ENCODE results near the gene GRIK4.

GRIK4 gene

DNA sequence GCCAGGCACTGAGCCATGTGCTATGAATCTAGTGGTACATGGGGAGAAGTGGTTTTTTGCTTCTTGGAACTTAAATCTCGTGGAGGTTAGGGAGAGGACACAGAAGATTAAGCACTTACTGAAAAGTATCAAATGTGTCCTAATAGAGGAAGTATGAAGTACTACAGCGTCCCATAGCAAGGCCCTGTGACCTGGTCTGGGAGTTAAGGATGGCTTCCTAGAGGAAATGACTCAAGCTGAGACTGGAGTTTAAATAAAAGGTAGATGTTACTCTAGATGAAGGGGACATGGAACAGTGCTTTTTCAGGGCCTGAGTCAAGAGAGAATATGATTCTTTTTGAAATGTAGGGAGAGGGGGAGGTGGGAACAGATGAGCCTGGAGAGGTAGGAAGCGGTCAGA is 202.9 kb downstream of the GRIK4 start:
- no peak for DNase-seq

DNA sequence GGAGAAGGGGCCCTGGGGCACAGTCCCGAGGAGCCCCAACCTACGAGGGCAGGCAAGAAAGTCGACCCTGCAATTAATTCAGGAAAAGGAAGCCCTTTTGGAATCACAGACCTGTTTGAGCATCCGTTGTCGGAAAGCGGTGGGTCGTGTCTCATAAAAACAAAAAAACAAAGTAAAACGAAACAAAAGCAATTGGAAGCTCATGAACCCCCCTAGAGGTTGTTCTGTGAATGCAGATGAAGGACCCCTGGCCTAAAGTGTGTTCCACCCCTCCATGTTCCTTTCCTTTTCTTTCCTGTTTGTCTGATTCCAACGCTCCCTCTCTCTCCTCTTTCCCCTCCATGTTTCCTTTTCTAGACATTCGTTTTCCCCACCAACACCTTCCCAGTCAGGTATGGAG is 203.7 kb downstream of the GRIK4 start:
- no peak for DNase-seq

DNA sequence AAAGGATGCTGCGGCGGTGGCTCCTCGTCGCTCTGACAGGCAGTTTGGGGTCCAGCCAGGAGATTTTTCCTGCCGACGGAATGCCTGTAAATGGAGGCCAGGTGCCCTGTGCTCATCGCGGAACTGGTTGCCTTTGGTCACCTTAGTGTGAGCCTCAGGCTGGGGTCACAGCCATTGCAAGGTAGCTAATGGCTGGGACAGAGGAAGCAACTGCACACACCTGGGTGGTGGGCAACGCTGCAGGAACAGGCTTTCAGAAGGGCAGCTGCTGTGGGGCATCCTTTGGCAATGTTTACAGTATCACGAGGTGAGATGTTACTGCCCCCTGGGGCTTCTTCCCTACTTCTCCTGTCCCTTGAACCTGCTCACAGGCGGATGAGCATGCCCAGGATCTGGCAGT is 205.5 kb downstream of the GRIK4 start:
- DNase-seq = no peak

DNA sequence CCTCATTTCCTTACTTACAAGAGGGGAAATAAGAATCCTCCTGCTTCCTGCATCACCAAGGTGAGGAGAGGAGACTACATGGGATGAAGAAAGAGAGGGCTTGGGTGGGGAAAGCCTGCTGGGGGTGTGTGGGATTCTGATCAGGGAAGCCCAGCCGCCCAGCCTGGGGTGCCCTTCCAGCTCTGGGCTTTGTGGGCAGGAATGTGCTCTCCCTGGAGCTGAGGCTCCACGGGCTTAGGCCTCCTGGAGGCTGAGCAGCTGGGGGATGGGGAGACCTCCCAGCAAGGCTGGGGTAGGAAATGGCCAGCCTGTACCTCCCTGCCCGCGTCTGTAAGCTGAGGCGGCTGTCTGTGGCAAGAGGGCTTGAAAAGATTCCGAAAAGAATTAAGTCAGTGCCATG is 206.1 kb downstream of the GRIK4 start:
- DNase-seq = no peak

DNA sequence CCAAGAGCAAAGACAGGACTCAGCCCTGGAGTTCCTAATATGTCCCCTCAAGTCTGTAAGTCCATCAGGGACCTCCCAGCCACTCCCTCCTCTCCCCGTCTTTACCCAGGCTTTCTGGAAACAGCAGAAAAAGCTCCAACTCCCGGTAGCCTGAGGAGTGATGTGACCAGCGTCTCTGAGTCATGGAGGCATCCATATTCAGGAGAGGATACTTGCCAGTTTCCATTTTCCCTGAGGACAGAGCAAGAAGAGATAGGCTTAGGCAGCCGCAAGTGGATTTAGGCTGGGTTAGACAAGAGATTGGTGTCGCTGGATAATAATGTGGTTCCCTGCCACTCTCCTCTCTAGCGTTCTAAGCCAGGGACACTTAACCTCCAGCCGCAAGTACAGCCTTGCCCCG is 206.6 kb downstream of the GRIK4 start:
- no peak for DNase-seq

DNA sequence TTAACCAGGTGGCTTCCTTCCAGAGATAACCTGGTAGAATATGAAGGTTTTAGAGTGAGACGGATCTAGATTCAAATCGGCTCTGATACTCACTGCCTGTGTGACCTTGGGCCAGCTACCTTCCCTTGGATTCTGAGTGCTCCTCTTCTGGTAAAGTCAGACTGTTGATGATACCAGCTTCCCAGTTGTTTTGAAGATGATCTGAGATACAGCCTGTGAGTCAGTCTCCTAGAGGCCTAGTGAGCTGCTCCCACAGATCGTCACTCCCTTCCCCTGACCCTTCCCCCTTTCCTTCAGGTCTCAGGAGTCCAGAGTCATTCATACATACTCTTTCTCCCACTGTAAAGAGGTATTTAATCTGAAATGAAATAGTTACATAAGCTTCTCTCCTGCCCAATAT is 207.8 kb downstream of the GRIK4 start:
- DNase-seq = no peak

DNA sequence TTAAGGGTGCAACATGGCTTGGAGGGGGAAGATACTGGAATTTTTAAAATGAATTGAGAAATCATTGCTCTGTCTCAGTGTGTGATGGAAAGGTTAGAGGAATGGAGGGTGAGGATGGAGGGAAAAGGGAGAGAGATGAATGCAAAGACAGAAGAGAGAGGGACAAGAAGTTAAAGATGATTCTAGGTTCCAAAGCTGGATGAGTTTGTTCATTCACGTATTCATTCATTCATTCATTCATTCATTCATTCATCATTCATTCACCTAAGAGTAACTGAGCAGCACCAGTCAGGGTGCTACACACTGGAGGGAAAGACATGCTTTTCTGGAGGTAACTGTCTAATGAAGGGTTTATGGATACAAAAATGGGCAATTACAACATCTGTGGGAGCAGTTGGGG is 209.2 kb downstream of the GRIK4 start:
- no peak for DNase-seq

DNA sequence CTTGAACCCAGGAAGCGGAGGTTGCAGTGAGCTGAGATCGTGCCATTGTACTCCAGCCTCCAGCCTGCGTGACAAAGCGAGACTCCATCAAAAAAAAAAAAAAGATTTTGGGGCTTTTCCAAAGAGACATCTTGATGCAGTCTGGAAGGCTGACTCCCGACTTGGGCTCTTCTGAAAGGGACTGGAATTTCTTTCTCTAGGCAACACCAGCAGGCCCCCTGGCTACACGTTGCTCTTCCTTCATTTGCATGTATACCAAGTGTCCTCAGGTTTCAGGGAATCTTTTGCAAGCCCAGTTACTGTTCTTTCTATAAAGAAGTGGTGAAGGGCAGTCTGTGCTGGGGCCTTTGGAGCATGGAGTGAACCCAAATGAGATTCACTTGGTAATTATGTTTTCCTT is 211.0 kb downstream of the GRIK4 start:
- DNase-seq = no peak

DNA sequence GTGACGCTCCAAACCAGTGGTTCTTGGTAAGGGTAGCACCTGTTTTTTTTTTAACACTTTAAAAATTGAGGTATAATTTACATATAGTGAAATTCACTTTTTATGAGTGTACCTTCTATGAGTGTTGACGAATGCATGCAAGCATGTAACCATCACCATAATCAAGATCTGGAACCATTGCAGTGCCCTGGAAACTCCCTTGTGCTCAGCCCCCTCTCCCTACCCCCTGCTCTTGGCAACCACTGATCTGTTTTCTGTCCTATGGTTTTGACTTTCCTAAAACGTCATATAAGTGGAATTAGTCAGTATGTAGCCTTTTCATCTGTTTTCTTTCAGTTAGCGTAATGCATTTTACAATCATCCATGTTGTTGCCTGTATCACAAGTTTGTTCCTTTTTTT is 212.2 kb downstream of the GRIK4 start:
- no peak for DNase-seq

DNA sequence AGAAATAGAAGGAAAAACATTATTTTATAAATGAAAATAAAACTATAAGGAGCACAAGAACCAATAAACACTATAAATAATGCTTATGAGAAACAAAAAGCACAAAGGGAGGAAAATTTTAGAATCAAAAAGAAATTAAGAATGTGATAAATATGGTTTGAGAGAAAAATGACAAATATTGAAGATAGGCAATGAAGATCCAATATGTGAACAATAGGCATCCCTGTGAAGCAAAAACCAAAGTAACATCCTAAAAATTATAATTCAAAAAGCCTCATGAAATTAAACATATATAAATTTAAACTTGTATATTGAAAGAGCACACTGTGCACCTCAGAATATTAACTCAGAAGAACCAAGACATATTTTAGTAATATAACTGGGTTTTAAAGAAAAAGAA is 216.2 kb downstream of the GRIK4 start:
- no peak for DNase-seq

DNA sequence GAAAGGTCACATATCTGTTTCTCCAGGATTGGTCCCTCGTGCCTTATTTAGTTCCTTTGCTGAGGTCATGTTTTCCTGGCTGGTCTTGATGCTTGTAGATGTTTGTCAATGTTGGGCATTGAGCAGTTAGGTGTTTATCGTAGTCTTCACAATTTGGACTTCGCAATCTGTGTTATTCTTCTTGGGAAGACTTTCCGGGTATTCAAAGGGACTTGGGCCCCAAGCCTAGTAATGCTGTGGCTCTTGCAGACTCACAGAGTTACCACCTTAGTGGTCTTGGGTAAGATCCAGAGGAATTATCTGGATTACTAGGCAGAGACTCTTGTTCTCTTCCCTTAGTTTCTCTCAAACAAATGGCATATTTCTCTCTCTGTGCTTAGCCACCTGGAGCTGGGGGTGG is 223.5 kb downstream of the GRIK4 start:
- no peak for DNase-seq

DNA sequence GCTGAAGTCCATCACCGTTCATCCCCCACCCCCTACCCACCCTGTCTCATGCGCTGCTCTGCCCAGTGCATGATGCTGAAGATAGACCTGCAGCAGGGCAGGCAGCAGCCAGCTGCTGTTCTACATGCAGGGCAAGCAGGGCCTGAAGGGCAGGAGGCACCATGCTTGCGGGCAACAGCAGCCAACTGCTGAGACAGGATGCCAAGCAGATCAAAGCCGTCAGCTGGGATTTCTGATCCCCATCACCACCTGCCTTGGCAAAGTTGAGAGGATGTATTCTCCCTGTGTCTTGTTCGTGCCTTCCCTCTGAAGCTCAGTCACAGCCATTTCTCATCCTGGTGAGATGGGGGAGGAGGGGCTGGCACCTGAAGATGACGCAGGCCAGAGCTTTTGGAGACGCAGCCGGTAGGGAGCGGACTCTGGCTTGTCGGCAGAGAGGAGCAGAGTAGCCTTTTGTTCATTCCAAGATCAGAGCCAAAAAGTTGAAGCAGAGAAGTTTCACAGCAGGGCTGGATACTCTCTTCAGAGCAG is 227.0 kb downstream of the GRIK4 start:
- no peak for DNase-seq

DNA sequence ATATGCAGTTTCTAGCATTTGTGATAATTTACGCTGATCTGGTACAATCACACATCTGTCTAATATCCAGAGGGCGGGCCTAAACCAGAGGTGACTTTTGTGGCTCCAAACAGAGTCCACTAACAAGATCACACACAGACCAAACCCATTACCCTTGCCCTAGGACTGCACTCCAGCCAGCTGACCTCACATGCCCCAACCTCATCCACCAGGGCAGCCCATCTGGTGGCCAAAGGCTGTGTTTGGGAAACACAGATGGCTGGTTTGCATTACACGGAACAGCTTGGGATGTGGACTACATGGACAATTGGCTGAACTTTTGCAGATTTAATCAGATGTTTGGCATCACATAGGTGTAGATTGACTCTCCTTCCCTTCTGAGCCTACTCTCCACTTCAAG is 228.2 kb downstream of the GRIK4 start:
- no peak for DNase-seq

DNA sequence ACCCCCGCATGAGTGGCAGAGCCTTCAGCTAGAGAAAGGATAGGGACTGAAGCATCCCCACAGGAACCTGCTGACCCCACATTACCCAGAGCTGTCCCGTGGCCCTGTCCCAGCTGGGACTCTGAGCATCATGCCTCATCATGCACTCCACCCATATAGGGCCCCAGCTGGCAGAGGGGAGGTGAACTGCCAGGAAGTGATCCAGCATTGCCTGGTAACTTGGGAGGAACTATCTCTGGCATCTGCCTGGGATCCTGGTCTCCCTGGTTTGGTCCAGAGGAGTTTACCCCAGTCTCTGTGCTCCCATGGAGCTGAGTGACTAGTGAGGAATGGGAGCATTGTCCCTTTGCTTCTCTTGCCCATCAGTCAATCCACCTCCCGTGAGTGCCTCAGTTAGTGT is 228.8 kb downstream of the GRIK4 start:
- DNase-seq = no peak

DNA sequence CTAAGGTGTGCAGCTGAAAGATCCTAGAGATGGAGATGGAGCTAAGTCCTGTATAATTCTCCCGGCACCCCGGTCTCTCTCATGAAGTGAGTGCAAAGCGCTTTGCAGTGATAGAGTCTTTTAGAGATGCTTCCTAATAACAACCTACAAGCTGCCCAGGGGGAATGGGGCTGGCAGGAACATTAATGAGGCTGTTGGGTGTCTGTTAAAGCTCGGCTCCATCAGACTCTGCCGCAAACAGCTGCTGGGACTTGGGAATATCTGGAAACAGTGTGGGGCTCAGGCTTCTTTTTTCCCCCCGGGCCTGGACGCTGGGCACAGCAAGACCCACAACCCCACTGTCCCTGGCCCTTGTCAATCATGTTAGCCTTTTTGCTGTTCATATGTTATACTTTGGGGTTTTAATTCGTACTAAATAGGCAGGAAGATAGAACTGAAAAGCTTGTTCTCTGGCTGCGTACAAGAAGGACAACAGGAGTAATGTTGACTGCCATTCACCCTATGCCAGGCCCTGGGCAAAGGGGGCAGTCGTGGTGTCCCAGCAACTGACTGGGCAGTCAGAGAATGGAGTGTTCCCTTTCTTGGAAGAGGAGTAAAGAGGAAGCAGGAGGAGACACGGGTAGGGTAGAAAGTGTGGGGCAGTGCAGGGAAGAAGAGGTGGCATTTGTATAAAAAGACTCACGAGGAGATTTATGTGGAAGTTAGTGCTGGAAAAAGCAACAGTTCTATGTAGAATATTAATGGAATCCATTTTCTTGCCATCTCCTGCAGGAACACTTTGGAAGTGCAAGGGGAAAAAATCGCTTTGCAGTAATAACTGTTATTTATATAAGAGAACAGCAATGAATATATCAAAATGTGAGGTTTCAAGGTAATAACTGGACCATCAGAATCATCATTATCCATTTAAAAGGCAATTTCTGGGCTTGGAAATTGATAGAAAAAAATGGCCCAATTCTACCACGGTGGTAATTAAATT is 232.8 kb downstream of the GRIK4 start:
- DNase-seq = no peak

DNA sequence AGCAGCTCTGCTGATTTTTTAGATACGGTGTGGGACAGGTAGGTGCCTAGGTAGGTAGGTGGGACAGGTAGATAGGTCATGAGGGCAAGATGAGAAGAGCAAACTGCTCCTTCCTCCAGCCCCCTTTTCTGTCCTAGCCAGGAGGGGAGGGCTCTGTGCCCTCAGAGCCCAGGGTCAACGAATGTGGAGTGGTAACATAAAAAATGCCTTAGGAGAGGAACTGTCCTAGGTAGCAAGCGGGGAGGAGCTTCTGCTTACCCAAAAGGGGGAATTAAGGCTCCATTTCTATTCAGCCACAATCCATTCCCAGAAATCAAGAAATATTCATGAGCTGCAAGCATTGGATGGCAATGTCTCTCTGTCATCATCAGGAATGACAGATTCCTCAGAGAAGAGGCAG is 234.8 kb downstream of the GRIK4 start:
- no peak for DNase-seq

DNA sequence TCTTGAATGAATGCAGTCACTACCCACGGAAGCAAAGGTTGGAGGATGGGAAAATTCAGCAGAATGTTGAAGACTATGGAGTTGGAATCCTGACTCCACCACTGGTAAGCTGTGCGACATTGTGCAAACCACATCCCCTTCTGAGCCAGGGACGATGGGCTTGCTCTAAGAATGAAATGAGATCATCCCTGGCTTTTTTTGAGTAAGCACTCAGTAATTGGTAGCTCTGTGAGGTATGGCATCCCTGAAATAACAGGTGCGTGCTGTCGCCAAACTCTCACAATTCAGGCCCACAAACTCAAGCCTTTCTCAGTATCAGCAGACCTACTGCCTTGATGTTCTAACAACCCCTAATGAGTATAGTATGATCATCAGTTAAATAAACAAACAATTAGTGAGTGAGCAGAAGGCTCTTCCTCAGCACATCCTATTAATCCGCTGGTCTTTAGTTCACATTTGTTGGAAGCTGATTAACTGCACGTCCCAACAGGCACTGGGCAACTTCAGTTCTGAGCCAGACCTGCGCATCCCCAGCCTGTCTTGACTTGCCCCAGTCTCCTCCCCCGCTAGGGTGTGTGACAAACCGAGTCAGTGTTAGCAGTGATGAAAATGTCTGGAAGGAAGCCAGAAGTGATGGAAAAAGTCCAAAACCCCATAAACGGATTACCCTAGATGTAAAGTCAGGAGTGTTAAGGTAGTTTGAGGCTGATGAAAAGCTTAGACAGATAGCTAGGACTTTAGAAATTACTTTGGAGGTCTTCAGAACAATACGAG is 235.5 kb downstream of the GRIK4 start:
- no peak for DNase-seq

DNA sequence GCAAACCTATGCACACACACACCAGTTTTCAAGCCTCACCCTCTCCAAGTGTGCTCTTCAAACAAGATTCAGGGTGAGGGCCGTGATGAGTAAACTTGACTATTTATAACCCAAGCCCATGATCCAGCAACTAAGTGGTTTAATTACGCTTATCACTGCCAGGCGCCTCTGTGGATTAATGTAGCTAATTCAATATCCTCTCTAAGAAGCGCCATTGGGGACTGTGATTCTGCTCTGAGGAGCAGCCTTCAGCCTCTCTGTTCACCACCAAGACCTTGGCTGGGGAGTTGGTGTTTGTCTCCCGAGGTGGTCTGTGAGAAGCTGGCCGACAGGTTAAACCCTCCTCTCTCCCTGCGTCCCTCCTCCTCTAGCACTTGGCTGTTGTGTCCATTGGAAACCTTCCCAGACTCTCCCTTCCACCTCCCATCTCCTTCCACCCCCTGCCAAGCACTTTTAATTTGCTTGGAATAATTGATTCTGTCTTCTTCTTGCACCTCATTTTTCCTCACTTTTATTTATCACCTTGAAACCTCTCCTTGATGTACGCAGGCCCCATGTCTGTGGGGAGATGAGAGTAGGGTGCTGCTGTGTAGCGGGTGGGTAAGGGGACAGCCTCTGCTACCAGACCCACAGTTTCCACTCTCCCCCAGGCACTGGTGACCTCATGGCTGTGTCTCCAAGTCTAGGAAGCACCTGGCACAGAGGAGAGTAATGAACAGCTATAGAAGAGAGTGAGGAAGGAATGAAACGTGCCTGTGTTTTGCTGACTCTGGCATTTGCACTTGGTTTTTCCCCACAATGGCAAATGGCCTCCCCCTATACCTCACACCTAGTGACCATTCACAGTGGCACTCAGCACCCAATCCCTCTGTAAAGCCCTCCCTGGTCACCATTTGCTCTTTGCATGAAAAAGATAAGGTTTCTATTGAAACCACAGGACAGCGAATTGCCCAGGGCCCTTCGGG is 236.6 kb downstream of the GRIK4 start:
- no peak for DNase-seq

DNA sequence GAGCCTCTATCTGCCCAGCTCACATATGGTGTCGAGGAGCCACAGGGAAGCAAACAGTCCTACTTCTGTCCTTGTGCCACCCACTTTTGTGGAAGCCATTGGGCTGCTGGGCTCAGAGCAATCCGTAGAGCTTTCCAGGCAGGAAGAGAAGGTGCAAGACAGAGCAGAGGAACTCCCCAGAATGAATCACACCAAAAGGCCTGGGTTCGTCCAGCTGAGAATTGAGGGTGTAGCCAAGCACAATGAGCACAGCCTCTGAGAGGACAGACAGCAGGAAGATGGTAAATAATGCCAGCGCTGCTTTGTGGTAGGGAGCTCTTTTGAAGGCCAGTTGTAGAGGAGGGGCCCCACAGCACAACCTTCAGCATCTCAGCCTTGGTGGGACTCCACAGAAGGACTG is 237.8 kb downstream of the GRIK4 start:
- no peak for DNase-seq

DNA sequence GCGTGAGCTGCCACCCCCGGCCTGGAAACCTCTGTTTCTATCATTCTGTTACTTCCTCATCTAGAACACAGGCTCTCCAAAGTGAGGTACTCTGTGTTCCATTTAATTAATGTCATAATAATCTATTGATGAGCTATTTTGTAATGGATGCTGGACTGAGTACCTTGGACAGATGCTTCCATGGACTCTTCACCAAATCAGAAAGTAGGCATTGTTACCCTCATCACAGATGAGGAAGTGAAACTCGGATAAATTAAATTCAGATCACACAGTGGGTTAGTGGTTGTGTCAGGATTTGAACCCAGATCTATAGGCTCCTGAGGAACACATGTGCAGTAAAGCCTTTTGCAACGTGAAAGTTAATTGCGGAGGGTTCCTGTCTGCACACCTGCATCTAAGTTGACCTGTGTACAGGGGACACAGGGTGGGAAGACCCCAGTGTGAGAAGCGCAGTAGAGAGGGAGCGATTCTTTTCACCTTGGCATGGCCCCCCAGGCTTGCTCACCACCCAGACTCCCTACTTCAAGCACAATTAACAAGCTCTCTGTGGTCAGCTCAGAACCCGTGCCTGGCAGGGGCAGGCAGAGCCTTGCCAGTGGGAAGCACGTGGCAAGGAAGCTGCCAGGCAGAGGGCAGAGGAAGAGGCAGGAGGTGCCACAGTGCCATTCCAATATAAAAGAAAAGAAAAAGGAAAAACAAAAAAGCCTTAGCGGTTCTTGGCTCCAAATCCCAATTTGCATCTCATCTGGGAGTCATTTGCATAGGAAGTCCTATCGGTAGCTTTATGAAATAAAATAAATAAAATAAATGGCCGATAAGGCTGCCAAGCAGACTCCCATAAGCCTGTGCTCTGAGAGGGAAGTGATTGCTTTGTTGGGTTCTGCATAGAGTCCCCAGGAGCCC is 239.3 kb downstream of the GRIK4 start:
- DNase-seq = no peak

DNA sequence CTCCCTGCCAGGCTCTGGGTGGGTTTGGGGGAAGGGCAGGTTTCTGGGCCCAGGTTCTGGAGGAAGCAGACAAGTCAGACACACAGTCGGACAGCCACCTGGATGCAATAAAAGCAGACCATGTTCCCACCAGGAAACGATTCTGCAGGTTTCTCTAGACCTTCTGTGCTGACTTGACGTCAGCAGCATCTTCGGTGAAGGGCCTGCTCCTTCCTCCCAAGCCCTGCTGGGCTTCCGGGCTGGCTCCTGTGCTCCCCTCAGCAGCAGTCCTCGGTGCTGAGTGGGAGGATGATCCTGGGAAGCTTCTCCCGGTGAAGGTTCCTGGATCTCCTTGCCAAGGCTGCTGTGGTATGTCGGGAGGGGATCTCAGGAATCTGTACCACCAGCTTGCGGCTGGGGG is 240.0 kb downstream of the GRIK4 start:
- DNase-seq = no peak

DNA sequence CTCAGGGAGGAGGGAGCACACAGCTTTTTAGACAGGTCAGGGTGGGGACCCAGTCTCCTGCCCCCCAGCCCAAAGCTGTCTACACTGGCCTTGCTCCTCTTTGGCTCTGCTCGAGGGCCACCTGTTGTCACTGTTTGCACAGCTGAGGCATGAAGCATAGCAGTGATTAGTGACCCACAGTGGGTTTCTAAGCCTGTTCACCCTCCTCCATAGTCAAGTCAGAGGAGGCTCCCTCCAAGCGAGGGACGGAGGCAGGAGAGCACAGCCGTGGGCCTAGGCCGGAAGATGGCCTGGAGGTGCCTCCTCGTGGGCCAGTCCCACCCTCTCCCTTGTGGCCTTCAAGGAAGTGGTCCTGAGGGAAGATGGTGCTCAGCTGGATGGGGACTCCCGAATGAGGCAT is 241.1 kb downstream of the GRIK4 start:
- no peak for DNase-seq
